IPS DF 19.7 (cell line): Measurements from ENCODE around the gene PRDM12.

Source experiments
- DNase-seq: peaks from one replicate; pipeline ENCODE4 v3.0.0-alpha.2; 2013; ENCODE audit warnings: low read depth, low spot score

PRDM12 gene

GRCh38 chr9:130635721-130636647 lies 28.4 kb upstream of the PRDM12 start:
- no peak for DNase-seq

DNA sequence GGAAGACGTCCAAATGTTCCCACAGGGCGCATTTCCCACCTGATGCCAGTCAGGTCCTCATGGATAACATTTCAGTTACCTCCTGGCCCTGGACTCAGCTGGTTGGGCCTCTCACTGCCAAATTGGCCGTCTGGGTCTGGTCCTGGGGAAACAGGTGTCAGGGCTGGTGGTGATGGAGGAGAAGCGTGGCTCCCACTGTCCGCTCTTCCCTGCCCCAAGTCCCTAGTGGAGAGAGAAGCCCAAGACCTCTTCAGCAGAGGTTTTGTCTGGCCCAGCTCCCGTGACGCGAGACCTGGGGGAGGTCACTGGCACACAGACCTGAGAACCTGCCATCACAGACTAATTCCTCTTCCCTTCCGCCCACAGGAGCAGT lies 27.8 kb upstream of the PRDM12 start:
- no peak for DNase-seq

DNA sequence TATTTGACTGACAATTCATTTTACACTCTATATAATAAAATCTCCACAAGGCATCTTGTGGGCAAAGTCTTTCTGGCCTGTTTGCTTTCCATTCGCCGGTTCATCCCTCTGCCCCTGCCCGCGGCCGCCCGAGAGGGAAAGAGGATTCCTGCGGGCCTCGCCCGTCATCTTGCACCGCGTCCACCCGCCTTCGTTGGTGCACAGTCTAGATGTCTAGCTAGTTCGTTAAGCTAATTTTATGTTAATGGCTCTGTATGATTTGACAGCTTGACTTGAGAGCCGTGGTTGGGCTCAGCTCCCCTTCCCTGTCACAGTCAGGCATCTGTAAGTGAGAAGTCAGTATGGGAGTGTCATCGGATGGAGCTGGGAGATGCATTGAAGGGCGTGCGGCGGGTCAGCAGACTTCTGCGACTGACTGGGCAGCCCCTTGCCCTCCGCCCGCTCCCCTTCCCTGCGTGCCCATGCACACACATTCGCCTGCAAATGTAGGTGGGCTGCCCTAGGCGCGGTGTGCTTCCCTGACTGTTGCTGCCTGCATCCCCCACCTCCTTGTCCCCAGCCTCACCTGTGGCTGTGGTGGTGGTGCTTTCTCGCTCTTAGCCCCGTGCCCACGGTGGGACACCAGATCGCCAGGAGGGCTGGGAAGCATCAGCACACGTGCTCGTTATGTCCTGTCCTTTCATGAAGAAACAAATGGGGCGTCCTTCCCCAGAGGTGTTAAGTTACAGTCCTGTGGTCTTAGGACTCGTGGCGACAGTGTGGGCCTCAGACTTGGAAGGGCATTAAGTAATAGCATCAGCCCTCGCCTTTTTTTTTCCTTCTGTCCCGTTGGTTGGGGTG lies 25.9 kb upstream of the PRDM12 start:
- no peak for DNase-seq

DNA sequence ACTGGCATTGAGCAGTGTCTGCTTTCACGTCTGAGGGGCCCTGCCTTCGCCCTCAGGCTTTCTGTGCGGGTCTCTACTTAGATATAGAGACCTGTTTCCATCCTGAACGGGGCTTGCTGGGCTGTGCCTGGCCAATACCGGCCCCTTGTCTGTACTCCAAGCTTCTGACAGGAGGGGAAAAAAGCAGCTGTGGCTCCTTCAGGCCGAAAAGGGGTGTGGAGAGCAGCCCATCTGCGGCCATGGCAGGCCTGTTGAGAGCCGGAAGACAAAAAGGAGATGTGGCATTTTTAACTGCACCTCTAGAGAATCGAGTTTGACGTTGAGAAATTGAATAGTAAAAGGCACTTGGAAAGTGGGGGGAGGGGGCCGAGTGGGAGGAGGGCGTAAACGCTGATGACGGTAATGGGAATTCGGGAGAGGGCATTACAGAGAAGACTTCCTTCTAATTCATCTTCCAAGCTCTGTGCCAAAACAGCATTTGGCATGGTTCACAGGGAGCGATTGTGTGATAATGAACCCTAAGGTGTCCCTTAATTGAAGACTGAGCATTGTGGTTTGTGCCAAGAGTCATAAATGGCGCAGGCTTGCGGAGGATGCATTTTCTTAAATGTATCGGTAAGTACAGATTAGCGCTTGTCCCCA lies 25.1 kb upstream of the PRDM12 start:
- DNase-seq = no peak

DNA sequence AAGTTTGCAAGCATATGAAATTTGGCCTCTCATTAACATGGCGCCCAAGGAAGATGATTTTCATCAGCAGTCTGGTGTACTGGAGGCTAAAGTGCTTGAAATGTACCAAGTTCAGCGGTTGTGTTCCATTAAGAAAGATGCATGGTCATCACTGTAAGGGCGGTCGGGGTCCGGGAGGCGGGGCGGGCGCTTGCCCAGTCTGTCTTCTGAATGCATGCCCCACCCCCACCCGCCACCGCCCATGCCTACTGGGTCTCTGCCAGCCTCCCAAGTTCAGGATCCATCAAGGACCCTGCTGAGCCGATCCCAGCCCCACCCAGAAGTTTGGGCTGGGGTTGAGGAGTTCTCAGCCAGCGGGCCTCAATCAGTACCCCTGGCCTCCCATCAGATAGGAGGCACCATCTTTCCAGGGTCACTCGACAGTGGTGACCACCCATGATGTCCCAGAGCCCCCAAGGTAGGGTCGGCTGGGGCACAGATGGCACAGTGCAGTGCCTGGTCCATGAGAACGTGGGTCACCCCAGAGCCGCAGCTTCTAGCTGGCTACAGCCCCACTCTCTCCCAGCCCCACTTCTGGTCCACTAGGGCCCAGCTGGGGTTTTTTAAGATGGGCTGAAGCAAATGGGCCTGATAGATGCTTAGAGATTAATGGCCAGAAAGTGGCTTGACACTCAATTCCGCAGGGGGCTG lies 24.4 kb upstream of the PRDM12 start:
- no peak for DNase-seq

- DNase-seq = no peak
These were observed 23.7 kb upstream of the PRDM12 start for GRCh38 chr9:130640681-130641080.

DNA sequence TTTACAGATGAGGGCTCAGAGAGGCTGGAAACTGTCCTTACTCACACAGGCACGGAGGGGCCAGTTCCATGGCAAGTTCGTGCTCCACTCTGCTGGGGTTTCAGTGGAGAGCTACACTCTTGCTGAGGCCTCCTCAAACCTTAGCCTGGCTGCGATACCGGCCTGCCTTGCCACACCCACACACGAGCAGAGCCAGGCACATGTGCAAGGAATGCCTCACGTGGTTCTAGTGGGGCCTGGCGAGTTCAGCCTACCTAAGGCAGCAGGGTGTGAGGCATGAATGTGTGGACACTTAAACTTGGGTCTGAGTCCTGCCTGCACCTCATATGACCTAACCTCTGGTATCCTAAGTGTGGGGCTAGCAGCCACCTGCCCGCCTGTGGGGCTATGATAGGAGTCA lies 21.5 kb upstream of the PRDM12 start:
- DNase-seq = no peak

- no peak for DNase-seq
These were observed 13.2 kb upstream of the PRDM12 start for GRCh38 chr9:130651221-130651620.

- no peak for DNase-seq
These were observed 12.6 kb upstream of the PRDM12 start for GRCh38 chr9:130651752-130652151.

DNA sequence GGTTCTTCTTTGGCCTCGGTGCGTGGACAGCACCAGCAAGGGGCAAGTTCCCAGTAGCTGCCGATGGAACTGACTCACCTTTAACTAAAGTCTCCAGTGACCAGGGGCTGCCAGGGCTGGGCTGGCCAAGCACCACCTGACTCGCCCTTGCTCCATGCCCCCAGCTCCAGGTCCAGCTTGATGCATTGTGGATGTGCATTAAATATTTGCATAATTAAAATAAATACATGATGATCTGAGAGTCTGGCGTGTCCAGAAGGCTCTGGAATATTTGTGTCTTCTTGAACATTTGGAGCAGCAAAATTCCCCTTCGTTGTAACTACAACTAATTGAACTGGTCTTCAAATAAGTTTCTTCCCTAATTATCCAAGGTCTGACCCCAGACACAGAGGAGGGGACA lies 9.5 kb upstream of the PRDM12 start:
- no peak for DNase-seq

DNA sequence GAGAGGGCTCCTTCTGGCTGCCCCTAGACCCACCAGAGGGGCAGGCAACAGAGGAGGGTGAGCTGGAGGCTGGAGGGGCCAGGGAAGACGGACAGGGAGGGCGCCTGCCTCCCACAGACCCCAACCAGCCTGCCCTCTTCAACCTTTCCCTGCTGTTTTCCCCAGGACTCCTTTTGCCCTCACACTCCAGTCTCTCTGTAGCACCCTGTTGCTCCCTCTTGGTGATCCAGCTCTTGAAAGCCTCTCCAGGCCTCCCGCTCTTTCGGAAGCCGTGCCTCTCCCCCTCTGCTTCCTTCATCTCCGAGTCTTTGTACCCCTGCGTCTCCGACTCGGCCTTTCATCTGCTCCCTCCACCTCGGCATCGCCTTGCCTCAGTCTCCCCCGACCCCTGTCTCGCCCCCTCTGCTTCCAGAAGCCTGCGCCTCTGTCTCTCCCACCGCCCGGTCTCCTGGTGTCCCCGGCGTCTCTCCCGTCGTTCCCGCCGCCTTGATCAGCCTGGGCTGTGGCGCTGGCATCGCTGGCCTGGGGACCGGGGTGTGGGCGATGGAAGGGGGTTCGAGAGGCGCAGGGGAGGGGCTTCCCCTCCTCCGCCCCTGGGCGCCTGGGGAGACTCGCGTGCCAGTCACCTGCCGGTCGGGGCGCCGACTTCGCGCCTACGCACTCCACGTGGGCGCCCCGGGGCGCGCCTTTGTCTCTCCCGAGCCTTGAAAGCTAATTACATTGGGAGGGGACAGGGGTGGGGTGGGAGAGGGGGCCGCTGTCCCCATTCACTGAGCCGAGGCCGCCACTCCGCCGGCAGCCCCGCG lies 5.3 kb upstream of the PRDM12 start:
- no peak for DNase-seq

- DNase-seq = no peak
These were observed 4.6 kb upstream of the PRDM12 start for GRCh38 chr9:130659699-130660248.

GRCh38 chr9:130660326-130660682 lies 4.1 kb upstream of the PRDM12 start:
- DNase-seq = no peak

- DNase-seq = no peak
These were observed 3.5 kb upstream of the PRDM12 start for GRCh38 chr9:130660683-130661450.

- no peak for DNase-seq
These were observed 2.8 kb upstream of the PRDM12 start for GRCh38 chr9:130661451-130662098.

DNA sequence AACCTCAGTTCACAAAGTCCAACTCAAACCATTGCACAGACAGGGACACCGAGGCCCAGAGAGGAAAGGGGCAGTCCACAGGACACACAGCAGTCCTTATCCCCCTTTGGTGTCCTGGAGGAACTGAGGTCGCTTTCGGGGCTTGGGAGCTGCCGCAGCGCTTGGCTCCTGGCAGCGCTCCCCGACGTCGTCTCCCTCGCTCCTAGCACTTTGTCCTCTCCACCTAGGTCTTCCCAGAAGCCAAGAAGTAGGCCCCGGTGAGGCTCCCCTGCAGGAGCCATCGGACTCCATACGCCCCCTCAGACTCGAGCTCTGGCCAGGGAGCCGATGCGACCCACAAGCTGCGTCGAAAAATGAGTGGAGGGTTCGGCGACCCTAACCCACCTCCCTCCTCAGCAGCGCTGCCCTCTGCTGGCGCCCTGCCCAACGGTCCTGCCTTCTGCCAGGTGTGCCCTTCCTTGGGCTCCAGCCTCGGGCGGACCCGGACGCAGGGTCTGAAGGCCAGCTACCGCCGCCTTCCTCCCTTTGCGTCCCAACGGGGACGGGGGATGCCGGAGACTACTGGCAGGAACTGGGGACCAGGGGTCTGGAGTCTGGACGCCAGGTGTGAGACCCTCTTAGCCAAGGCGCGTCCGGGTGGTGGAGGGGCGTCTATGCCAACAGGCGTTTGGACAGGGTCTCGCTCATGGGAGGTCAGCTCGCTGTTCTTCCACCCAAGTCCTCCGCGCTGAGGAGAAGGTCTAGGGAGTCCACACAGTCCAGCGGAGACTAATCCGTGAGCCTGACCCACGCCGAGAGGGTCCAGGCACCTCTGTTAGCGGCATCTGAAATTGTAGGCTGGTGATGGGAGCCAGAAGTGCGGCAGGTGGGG lies 2.1 kb upstream of the PRDM12 start:
- DNase-seq = no peak

DNA sequence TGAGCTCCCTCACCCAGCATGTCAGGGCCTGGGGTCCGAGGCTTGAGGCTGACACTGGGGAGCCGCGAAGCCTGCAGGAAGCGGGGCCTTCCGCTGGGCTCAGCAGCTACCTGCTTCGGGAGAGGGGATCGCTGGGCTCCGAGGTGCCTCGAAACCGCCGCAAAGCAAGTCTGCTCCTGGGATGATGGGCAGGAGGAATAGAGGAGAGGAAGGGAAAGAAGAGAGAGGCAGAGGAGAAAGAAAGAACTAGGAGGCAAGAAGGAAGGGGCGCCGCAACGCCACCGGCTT lies 1.5 kb upstream of the PRDM12 start:
- no peak for DNase-seq

GRCh38 chr9:130663258-130663976 lies 977 bp upstream of the PRDM12 start:
- DNase-seq = no peak
